GM12874 (cell line): ENCODE measurements around the gene ZNF613.

Experiments used
- TF ChIP-seq, protein P1 (sequence below): IDR thresholded peaks from 2 replicates; pipeline ENCODE4 v1.5.1; 2011; ENCODE audit warnings: low read depth, mild to moderate bottlenecking, control low read depth, low read length, moderate library complexity; ENCODE audit not compliant: insufficient read depth

ZNF613 gene

DNA sequence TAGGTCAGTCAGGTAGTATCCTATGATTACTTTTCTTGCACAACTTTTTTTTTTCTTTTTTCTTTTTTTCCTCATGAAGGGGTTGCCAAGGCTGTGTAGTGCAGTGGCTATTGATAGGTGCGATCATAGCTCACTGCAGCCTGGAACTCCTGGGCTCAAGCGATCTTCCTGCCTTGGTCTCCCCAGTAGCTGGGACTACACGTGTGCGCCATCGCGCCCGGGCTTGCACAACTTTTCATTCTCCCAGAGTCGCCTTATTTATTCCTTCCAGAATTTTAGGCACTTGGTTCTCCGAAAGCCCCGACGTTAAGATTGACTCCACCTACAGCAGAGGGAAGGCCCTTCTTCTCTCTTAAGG is 867 bp upstream of the ZNF613 start:
- TF ChIP-seq, protein P1, sequence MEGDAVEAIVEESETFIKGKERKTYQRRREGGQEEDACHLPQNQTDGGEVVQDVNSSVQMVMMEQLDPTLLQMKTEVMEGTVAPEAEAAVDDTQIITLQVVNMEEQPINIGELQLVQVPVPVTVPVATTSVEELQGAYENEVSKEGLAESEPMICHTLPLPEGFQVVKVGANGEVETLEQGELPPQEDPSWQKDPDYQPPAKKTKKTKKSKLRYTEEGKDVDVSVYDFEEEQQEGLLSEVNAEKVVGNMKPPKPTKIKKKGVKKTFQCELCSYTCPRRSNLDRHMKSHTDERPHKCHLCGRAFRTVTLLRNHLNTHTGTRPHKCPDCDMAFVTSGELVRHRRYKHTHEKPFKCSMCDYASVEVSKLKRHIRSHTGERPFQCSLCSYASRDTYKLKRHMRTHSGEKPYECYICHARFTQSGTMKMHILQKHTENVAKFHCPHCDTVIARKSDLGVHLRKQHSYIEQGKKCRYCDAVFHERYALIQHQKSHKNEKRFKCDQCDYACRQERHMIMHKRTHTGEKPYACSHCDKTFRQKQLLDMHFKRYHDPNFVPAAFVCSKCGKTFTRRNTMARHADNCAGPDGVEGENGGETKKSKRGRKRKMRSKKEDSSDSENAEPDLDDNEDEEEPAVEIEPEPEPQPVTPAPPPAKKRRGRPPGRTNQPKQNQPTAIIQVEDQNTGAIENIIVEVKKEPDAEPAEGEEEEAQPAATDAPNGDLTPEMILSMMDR, result no peak

DNA sequence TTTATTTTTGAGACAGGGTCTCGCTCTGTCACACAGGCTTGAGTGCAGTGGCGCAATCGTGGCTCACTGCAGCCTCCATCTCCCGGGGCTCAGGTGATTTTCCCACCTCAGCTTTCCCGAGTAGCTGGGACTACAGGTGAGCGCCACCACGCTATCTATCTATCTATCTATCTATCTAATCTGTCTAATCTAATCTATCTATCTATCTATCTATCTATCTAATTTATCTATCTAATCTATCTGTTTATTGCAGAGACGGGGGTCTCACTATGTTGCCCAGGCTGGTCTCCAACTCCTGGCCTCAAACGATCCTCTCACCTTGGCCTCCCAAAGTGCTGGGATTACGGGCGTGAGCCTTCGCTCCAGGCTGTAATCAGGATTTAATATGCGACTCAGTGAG is 587 bp downstream of the ZNF613 start:
- TF ChIP-seq, protein P1, result no peak

DNA sequence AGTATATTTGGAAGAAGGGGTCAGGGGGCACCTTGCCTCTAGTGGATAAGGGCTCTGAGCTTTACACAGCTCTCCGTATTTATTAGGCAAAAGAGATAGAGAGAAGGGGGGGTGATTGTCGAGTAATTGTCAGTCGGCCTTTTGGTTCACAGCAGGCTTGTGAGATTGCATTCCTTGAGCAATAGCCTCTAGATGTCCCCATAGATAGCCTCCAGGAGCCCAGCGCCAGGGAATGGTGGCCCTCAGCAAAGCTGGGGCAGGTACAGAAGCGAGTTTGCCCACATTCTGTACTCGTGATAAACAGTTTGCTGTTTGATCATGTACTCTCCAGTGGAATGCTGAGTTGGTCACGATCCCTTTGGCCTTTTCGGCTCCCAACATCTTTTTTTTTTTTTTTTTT is 4.6 kb downstream of the ZNF613 start:
- TF ChIP-seq, protein P1, result no peak

DNA sequence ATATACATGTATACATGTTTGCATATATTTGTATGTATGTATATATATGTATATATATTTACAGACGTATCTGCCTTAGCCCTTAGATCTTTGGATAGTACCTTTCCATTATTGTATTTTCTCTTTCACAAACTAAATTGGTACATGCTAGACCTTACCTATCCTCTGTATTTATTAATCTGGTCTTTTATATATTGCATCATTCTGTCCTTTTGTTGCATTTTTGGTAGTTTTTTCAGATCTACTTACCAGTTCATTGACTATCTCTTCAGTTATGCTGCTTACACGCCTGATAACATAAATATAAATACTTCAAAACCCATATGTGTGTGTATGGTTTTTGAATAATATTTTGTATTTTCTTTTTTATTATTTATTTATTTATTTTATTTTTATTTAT is 11.7 kb downstream of the ZNF613 start:
- TF ChIP-seq, protein P1, result no peak

DNA sequence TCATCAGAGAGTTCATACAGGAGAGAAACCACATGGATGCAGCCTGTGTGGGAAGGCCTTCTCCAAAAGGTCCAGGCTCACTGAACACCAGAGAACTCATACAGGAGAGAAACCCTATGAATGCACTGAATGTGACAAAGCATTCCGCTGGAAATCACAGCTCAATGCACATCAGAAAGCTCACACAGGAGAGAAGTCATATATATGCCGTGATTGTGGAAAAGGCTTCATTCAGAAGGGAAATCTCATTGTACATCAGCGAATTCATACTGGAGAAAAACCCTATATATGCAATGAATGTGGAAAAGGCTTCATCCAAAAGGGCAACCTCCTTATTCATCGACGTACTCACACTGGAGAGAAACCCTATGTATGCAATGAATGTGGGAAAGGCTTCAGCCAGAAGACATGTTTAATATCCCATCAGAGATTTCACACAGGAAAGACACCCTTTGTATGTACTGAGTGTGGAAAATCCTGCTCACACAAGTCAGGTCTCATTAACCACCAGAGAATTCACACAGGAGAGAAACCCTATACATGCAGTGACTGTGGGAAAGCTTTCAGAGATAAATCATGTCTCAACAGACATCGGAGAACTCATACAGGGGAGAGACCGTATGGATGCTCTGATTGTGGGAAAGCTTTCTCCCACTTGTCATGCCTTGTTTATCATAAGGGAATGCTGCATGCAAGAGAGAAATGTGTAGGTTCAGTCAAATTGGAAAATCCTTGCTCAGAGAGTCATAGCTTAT is 17.7 kb downstream of the ZNF613 start:
- TF ChIP-seq, protein P1, result no peak

DNA sequence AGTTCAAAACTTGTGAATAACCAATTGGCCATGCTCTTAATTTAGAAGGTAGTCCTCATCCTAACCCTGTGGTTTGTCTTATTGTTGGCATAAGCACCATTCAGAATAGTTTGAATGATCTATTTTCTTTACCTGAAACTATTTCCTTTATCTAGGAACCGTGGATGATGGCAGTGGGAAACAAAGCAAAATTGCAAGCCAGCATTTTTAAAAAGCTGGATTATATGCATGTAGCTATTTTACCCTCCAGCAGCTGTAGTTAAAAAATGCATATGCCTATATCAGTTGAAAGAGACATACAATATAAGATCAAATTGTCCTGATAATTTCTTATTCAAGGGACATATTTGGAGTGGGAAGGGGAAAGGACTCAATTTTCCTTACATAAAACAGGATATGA is 19.3 kb downstream of the ZNF613 start:
- TF ChIP-seq, protein P1, result no peak

DNA sequence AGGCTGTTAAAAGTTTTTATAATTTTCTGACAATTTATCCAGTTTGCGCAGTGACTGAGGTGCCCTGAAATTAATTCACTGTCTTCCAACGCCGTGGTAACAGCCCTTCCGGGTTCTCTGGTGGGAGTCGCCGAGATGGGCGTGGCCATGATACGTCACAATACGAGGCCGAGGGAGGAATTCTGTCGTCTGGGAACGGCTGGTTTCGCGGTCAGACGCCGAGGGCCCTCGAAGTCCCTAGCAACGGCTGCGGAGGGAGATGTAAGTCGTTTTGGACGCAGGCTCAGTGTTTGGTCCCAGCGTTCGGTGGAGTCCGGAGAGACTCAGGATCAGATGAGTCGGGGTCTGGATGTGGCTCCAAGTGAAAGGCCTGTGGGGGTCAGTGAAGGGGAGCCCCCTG is 21.7 kb downstream of the ZNF613 start:
- TF ChIP-seq, protein P1, result no peak

DNA sequence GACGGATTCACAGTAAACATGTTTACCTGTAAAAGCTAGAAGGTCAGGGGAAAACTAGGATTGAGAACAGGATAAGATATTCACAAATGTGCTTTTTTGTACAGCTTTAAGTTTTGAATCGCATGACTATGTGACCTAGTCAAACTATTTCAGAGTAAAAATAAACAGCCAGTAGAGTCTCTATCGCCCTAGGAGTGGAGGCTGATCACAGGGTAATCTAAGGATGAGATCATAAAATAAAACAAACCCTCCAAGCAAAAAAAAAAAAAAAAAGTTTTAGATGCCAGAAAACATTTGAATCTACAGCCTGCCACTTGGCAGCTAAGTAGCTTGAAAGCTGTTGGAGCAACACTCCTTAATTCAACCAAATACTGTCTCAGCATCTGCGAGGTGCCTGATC is 32.5 kb downstream of the ZNF613 start:
- TF ChIP-seq, protein P1, result no peak
